Measurements from ENCODE around the gene PLA1A.

DNA sequence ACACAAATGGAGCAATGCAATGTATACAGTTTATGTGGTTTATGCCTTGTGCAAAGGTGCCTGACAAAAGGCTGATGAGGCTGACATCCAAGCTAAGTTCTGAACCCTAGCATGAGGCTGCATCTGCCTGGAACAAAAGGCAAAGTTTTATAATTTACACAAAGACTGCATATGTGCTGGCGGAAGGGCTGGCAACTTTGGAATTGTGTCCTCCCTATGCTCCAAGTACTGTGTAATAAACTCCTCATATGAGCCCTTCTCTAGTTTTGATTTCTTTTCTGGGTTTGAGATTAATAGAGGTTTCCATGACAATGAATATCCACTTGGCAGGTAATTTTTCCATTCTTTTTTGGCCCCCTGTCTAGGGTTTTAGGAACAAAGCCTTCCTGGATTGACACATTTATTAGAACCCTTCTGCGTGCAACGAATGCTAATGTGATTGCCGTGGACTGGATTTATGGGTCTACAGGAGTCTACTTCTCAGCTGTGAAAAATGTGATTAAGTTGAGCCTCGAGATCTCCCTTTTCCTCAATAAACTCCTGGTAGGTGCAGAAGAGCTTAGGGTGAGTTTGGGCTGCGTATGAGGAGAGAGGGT lies 10.8 kb downstream of the PLA1A start:
- TF ChIP-seq POLR2A (IDR thresholded peaks at IDR 0.05; ENCODE audit: low read length) (no peak), GATA1 (IDR thresholded peaks at IDR 0.05; ENCODE audit: low read depth, low read length) (no peak)

All from erythroblast (primary cell).